HG03095 (cell line): ENCODE data around the gene TUBB.
"Not testable (repeated sequence)": the region's sequence is repeated elsewhere in the genome, so short reads cannot be mapped to it uniquely, and the experiment has no call there.

Source experiments
- ATAC-seq: cut with Tn5 transposase; IDR thresholded peaks from one replicate; pipeline ENCODE4 v1.9.1; 2021; ENCODE audit warnings: moderate library complexity; ENCODE audit not compliant: unreplicated experiment

The TUBB gene

DNA sequence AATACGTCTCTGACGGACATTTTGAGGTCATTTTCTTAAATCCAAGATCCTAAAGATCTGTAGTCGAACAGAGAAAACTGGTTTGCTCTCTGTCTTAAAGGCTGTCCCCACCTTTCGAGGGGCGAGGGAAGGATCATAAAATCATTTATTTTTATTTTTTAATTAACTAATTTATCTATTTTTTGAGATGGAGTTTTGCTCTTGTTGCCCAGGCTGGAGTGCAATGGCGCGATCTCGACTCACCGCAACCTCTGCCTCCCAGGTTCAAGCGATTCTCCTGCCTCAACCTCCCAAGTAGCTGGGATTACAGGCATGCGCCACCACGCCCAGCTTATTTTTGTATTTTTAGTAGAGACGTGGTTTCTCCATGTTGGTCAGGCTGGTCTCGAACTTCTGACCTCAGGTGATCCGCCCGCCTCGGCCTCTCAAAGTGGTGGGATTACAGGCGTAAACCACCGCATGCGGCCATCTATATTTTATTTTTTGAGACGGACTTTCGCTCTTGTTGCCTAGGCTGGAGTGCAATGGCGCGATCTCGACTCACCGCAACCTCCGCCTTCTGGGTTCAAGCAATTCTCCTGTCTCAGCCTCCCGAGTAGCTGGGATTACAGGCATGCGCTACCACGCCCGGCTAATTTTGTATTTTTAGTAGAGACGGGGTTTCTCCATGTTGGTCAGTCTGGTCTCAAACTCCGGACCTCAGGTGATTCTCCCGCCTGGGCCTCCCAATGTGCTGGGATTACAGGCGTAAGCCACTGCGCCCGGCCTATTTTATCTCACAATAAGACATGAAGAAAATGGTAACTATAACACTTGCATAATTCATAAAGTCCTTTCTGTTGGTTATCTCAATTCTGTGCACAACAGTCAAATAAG is 2.1 kb upstream of the TUBB start:
- ATAC-seq, result not testable (repeated sequence)

GRCh38 chr6:30719356-30719755 is 796 bp upstream of the TUBB start:
- no peak for ATAC-seq

GRCh38 chr6:30720738-30721197 is 616 bp downstream of the TUBB start:
- no peak for ATAC-seq

DNA sequence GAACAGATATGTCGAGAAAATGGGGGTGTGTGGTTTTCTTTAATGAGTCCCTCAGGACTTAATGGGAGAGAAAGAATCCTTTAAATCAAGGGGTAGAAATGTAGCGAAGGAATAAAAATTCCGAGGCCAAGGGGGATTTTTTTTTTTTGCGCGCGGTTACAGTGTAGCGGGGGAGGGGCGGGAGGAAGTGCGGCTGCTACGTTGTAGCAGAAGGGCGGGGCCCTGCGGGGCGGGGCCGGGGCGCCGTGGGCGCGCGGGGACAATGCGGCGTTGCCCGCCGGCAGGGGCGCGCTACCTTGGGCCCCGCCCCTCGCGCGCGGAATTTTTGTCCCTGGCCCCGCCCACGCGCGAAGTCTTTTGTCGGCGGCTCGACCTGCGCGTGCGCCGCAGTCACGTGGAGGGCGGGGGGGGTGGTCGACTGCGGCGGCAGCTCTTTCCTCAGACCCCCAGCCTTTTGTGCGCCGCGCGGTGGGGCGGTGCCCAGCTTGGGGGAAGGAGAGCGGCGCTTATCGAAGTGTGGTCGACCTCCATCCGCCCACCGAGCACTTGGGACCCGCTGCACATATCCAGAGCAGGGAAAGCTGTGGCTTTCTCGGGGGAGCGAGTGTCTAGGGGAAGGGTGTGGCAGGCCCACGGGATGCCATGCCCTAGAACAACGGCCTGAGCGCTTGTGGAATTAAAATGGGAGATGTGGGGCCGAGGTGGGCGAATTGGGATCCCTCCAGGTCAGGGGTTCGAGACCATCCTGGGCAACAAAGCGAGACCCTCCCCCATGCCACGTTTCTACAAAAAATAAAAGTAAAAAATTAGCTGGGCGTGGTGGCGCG is 1.3 kb downstream of the TUBB start:
- ATAC-seq, result no peak

DNA sequence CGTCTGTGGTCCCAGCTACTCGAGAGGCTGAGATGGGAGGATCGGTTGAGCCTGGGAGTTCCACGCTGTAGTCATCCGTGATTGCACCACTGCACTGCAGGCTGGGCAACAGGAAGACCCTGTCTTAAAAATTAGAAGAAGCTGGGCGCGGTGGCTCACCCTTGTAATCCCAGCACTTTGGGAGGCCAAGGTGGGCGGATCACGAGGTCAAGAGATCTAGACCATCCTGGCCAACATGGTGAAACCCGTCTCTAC is 1.8 kb downstream of the TUBB start:
- ATAC-seq, result not testable (repeated sequence)

- ATAC-seq, result no peak
Measured at GRCh38 chr6:30722280-30723112, 2.3 kb downstream of the TUBB start.

DNA sequence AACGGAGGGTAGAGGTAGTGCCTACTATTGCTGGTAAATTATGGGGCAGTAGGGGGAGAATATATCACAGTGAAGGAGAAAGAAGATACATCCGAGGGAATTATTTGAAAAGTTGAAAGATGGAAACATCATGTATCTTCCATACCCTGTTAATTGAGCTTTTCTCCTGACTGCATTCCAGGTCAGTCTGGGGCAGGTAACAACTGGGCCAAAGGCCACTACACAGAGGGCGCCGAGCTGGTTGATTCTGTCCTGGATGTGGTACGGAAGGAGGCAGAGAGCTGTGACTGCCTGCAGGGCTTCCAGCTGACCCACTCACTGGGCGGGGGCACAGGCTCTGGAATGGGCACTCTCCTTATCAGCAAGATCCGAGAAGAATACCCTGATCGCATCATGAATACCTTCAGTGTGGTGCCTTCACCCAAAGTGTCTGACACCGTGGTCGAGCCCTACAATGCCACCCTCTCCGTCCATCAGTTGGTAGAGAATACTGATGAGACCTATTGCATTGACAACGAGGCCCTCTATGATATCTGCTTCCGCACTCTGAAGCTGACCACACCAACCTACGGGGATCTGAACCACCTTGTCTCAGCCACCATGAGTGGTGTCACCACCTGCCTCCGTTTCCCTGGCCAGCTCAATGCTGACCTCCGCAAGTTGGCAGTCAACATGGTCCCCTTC is 3.1 kb downstream of the TUBB start:
- not testable (repeated sequence) for ATAC-seq

DNA sequence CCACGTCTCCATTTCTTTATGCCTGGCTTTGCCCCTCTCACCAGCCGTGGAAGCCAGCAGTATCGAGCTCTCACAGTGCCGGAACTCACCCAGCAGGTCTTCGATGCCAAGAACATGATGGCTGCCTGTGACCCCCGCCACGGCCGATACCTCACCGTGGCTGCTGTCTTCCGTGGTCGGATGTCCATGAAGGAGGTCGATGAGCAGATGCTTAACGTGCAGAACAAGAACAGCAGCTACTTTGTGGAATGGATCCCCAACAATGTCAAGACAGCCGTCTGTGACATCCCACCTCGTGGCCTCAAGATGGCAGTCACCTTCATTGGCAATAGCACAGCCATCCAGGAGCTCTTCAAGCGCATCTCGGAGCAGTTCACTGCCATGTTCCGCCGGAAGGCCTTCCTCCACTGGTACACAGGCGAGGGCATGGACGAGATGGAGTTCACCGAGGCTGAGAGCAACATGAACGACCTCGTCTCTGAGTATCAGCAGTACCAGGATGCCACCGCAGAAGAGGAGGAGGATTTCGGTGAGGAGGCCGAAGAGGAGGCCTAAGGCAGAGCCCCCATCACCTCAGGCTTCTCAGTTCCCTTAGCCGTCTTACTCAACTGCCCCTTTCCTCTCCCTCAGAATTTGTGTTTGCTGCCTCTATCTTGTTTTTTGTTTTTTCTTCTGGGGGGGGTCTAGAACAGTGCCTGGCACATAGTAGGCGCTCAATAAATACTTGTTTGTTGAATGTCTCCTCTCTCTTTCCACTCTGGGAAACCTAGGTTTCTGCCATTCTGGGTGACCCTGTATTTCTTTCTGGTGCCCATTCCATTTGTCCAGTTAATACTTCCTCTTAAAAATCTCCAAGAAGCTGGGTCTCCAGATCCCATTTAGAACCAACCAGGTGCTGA is 3.9 kb downstream of the TUBB start:
- ATAC-seq, result not testable (repeated sequence)

GRCh38 chr6:30724906-30725667 is 4.9 kb downstream of the TUBB start:
- ATAC-seq, result no peak

DNA sequence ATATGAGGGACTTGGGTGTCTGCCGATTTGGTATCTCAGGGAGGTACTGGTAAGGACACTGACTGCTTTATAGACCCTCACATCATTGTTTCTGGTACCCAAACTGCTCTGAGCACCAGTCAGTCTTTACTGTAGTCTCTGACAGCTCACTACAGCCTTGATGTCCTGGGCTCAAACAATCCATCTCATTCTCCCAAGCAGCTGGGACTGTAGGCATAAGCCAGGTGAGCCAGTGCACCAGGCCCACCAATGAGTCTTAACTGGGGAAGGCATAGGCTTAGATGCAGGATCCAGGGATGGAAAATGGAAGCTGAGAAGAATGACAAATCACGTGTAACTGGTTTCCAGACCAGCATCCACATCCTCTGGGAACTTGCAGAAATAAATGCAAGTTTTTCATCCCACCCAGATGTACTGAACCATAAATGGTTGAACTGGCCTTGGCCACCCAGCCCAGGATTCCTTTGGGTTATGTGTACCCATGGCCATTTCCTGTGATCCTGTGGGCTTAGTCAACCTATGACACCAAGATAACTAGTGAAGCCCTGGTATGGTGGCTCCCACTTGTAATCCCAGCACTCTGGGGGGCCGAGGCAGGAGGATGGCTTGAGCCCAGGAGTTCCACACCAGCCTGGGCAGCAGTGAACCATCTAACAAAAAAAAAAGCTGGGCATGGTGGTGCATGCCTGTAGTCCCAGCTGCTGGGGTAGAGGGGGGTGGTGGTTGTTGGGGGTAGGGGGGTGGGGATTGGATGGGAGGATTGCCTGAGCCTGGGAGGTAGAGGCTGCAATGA is 5.8 kb downstream of the TUBB start:
- no peak for ATAC-seq

GRCh38 chr6:30726506-30727413 is 6.6 kb downstream of the TUBB start:
- no peak for ATAC-seq

DNA sequence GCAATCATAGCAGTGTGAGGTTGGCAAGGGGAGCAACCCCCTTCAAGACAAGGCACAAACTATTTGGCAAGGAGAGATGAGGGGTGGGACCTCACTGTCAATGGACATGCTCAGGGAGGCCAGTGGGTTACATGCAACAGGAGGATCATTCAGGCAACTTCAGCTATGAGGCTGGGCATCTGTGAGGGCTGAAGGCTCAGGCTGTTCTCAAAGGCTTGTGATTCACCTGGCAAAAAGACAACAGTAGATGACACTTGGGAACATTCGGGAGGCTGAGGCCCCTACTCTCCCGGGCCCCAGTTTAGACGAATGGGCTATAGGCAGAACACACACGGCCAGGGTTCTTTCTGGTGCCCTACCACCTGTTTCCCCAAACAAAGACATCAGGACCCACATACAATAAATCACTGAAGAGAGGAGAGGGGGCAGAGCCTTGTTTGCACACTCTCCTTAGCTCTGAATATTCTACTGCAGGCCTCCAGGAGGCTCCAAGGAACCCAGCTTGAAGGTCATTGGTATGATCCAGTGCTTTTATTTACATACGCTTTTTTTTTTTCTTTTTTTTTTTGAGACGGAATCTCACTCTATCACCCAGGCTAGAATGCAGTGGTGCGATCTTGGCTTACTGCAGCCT is 7.9 kb downstream of the TUBB start:
- ATAC-seq, result no peak

DNA sequence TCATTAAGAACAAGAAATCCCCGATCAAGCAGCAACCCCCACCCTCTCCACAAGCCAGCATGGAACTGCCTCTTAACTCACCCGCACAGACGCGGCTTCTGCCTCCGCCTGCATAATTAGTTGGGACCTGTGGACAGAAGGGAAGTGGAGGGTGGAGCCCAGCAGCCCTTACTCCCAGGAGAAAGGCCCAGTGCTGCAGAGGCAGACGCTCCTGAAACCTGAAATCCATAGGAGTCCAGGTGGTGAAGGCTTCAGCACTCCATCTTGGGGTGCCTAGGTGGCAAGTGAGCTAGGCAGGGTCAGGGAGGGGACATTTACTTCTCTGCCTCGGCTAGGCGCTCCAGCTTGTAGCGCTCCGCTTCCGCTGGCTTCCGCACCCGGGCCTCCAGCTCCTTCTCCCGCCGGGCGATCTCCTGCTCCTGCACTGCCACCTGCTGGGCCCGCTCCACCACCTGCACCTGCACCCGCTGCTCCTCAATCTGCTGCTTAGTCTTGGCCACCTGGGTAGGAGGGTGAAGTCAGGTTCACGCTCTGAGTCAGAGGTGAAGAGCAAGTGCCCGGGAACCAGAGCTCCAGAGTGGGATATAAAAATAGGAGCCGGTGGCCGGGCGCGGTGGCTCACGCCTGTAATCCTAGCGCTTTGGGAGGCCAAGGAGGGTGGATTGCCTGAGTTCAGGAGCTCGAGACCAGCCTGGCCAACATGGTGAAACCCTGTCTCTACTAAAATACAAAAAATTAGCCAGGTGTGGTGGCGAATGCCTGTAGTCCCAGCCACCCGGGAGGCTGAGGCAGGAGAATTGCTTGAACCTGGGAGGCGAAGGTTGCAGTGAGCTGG is 10.7 kb downstream of the TUBB start:
- no peak for ATAC-seq

- no peak for ATAC-seq
Measured at GRCh38 chr6:30732237-30732943, 12.2 kb downstream of the TUBB start.

- no peak for ATAC-seq
Measured at GRCh38 chr6:30735668-30736314, 15.6 kb downstream of the TUBB start.
